ENCODE measurements around the gene NCMAP. TPM values are rescaled to one million over a fixed set of nuclear protein-coding genes. Genes with fewer than 3 reads are reported as not detected.

Gene NCMAP
- polyA plus RNA-seq, 1 experiment = not detected

- ChIA-PET CTCF (interaction anchor here (1.5 kb wide), 1 partner anchor 30 kb away, joined by 7 read pairs; no protein-coding TSS in a partner anchor), POLR2A (no interaction called here)
- no peak overlapping the region for H3K4me3 ChIP-seq (ENCODE audit: low read depth, low read length)
- DNase-seq (ENCODE audit: low read depth, low spot score) = no peak
- H3K9me3 ChIP-seq (ENCODE audit: control insufficient read depth, insufficient read depth, low read length) = no peaks in the 10 kb centered on the region; the same call in 1 of the 2 replicates
- H3K27me3 ChIP-seq (ENCODE audit: control insufficient read depth, insufficient read depth, low read length) = peaks cover 47% of the 10 kb centered on the region
- TF ChIP-seq CTCF (IDR thresholded peaks at IDR 0.05; ENCODE audit: low read depth, low read length) = no peak
- no peak overlapping the region for H3K27ac ChIP-seq (ENCODE audit: low read depth, low read length)
These were observed 1.3 kb downstream of the NCMAP start for GRCh38 chr1:24557220-24557619.

- Histone ChIP-seq H3K4me3 (ENCODE audit: low read depth, low read length) (no peak overlapping the region), H3K27me3 (ENCODE audit: control insufficient read depth, insufficient read depth, low read length) (peaks cover 45% of the 10 kb centered on the region), H3K27ac (ENCODE audit: low read depth, low read length) (no peak overlapping the region), H3K9me3 (ENCODE audit: control insufficient read depth, insufficient read depth, low read length) (no peaks in the 10 kb centered on the region; the same call in 1 of the 2 replicates)
- ChIA-PET CTCF (interaction anchor here (1.5 kb wide), 1 partner anchor 29 kb away, joined by 7 read pairs; no protein-coding TSS in a partner anchor), POLR2A (no interaction called here)
- TF ChIP-seq CTCF (IDR thresholded peaks at IDR 0.05; ENCODE audit: low read depth, low read length) = no peak
- no peak for DNase-seq (ENCODE audit: low read depth, low spot score)
These were observed 1.8 kb downstream of the NCMAP start for GRCh38 chr1:24557711-24558131.

- POLR2A ChIA-PET = no interaction called here
- DNase-seq (ENCODE audit: low read depth, low spot score) = no peak
- CTCF ChIA-PET = interaction anchor here (1.5 kb wide), 1 partner anchor 29 kb away, joined by 7 read pairs; no protein-coding TSS in a partner anchor
- Histone ChIP-seq H3K27ac (ENCODE audit: low read depth, low read length) (no peak overlapping the region), H3K9me3 (ENCODE audit: control insufficient read depth, insufficient read depth, low read length) (no peaks in the 10 kb centered on the region; the same call in 1 of the 2 replicates), H3K27me3 (ENCODE audit: control insufficient read depth, insufficient read depth, low read length) (peaks cover 47% of the 10 kb centered on the region), H3K4me3 (ENCODE audit: low read depth, low read length) (no peak overlapping the region)
- no peak for TF ChIP-seq CTCF (IDR thresholded peaks at IDR 0.05; ENCODE audit: low read depth, low read length)
These were observed 2.6 kb downstream of the NCMAP start for GRCh38 chr1:24558455-24558854.

GRCh38 chr1:24558902-24559791, 3.3 kb downstream of the NCMAP start:
- Histone ChIP-seq H3K4me3 (ENCODE audit: low read depth, low read length) (no peak overlapping the region), H3K27ac (ENCODE audit: low read depth, low read length) (no peak overlapping the region), H3K27me3 (ENCODE audit: control insufficient read depth, insufficient read depth, low read length) (peaks cover 43% of the 10 kb centered on the region), H3K9me3 (ENCODE audit: control insufficient read depth, insufficient read depth, low read length) (no peaks in the 10 kb centered on the region; the same call in 1 of the 2 replicates)
- POLR2A ChIA-PET = no interaction called here
- no peak for TF ChIP-seq CTCF (IDR thresholded peaks at IDR 0.05; ENCODE audit: low read depth, low read length)
- DNase-seq (ENCODE audit: low read depth, low spot score) = peak; percentile 34
- CTCF ChIA-PET = no interaction called here

- ChIA-PET POLR2A (no interaction called here), CTCF (no interaction called here)
- no peak overlapping the region for H3K27ac ChIP-seq (ENCODE audit: low read depth, low read length)
- H3K4me3 ChIP-seq (ENCODE audit: low read depth, low read length) = no peak overlapping the region
- H3K9me3 ChIP-seq (ENCODE audit: control insufficient read depth, insufficient read depth, low read length) = no peaks in the 10 kb centered on the region; the same call in 1 of the 2 replicates
- H3K27me3 ChIP-seq (ENCODE audit: control insufficient read depth, insufficient read depth, low read length) = peaks cover 31% of the 10 kb centered on the region
- TF ChIP-seq CTCF (IDR thresholded peaks at IDR 0.05; ENCODE audit: low read depth, low read length) = no peak
- no peak for DNase-seq (ENCODE audit: low read depth, low spot score)
These were observed 4.5 kb downstream of the NCMAP start for GRCh38 chr1:24560361-24560760.
